Thyroid gland (tissue), 4 donors: Measurements from ENCODE around the gene PPIF. TPM values are rescaled to one million over a fixed set of nuclear protein-coding genes. Genes with fewer than 3 reads are reported as not detected.

Experiments used
- DNase-seq, 2 donors: peaks; one replicate each; pipeline ENCODE4 v3.0.0-alpha.2; 2019
- H3K27ac ChIP-seq, 3 donors: fragments of 200-600 bp; sonication (generic); 1 replicate in 2 of 3; 2 replicates in 1 of 3; pipeline ENCODE4 v1.5.1; 2016 to 2019; ENCODE audit warnings: mild to moderate bottlenecking in 1 of 3, moderate library complexity in 1 of 3
- H3K27me3 ChIP-seq: fragments of 200-600 bp; sonication (generic); one replicate; pipeline ENCODE4 v1.5.1; 2019
- H3K36me3 ChIP-seq, 2 donors: fragments of 200-600 bp; sonication (generic); one replicate each; pipeline ENCODE4 v1.5.1; 2016 to 2019
- H3K4me1 ChIP-seq, 2 donors: fragments of 200-600 bp; sonication (generic); one replicate each; pipeline ENCODE4 v1.5.1; 2017 to 2019
- H3K4me3 ChIP-seq, 3 donors: fragments of 200-600 bp; sonication (generic); replicated peaks in 1 of 3; 1 replicate in 2 of 3; 2 replicates in 1 of 3; pipeline ENCODE4 v1.5.1; 2016; ENCODE audit warnings: mild to moderate bottlenecking in 1 of 3
- H3K9me3 ChIP-seq: fragments of 200-600 bp; sonication (generic); one replicate; pipeline ENCODE4 v1.5.1; 2017
- CTCF ChIP-seq, 6 experiments: fragments of 200-600 bp in 3 of 6; fragments of 450-650 bp in 3 of 6; sonication (generic) in 3 of 6; IDR thresholded peaks; one replicate each; pipeline ENCODE4 v1.5.1; 2016 to 2019; ENCODE audit warnings: antibody characterized with exemption in 6 of 6, mild to moderate bottlenecking in 2 of 6, inconsistent platforms in 1 of 6, moderate library complexity in 1 of 6
- POLR2A ChIP-seq, 2 donors: fragments of 450-650 bp; IDR thresholded peaks; one replicate each; pipeline ENCODE4 v1.6.1; 2017; ENCODE audit warnings: antibody characterized with exemption in 2 of 2, mild to moderate bottlenecking in 2 of 2, moderate library complexity in 1 of 2
- WGBS, 2 donors: methylation state at CpG; one replicate each; pipeline ENCODE4 v1.1.5; 2017; 5-methylcytosine and 5-hydroxymethylcytosine counted together
- intact Hi-C: fragments of 100-400 bp; cut with DNase I; formaldehyde crosslinking; loops from one replicate; pipeline ENCODE4 v1.15.1; 2023
- total RNA-seq, 4 donors: library from RNA; depleted of rRNA; stranded (reverse); fragments of >200 nt; gene quantifications; one replicate each; pipeline ENCODE4 v1.2.3, GENCODE V29; 2016

Gene PPIF
- total RNA-seq, 4 donors from 2014 or later: 31.4 to 70.1 (median 52.3) TPM

GRCh38 chr10:79385804-79386531 lies 38.7 kb downstream of the PPIF start:
- peaks cover 0 to 4% of the 10 kb centered on the region in 2 donors for H3K36me3 ChIP-seq

GRCh38 chr10:79386637-79387465 lies 39.6 kb downstream of the PPIF start:
- 83 to 91% methylated on average over 9 to 22 of the region's 24 CpGs for whole genome bisulfite sequencing, 2 donors
- Histone ChIP-seq H3K4me3 (no peak overlapping the region), H3K9me3 (no peaks in the 10 kb centered on the region), H3K4me1 (peaks cover 6 to 16% of the 10 kb centered on the region in 2 donors), H3K27me3 (no peaks in the 10 kb centered on the region), H3K36me3 (peaks cover 0 to 4% of the 10 kb centered on the region in 2 donors), H3K27ac (no peak overlapping the region)
- peak in 1 of 2 donors; percentile 2 for DNase-seq
- intact Hi-C loops: no loop called here
- no peak for TF ChIP-seq CTCF (IDR thresholded peaks at IDR 0.05)
- TF ChIP-seq POLR2A (IDR thresholded peaks at IDR 0.05): no peak

More at GRCh38 chr10:79385804-79386531, 38.7 kb downstream of the PPIF start:
- peaks cover 10 to 21% of the 10 kb centered on the region in 2 donors for H3K4me1 ChIP-seq
- H3K27me3 ChIP-seq: no peaks in the 10 kb centered on the region
- H3K27ac ChIP-seq: no peak overlapping the region
- intact Hi-C loops: no loop called here
- H3K4me3 ChIP-seq: no peak overlapping the region
- TF ChIP-seq CTCF (IDR thresholded peaks at IDR 0.05) (no peak), POLR2A (IDR thresholded peaks at IDR 0.05) (no peak)
- peak in 1 of 2 donors; percentile 2 for DNase-seq
- no peaks in the 10 kb centered on the region for H3K9me3 ChIP-seq
- 92 to 94% methylated on average over 18 of the region's 28 CpGs for WGBS, 2 donors

- Histone ChIP-seq H3K4me3 (no peak overlapping the region), H3K4me1 (peaks cover 6 to 17% of the 10 kb centered on the region in 2 donors), H3K9me3 (no peaks in the 10 kb centered on the region), H3K36me3 (peaks cover 0 to 4% of the 10 kb centered on the region in 2 donors), H3K27me3 (no peaks in the 10 kb centered on the region), H3K27ac (no peak overlapping the region)
- TF ChIP-seq CTCF (IDR thresholded peaks at IDR 0.05): no peak
- TF ChIP-seq POLR2A (IDR thresholded peaks at IDR 0.05): no peak
- intact Hi-C loops: no loop called here
- no peak for DNase-seq
- 88 to 93% methylated on average over 3 to 5 of the region's 5 CpGs for WGBS, 2 donors
Observed at GRCh38 chr10:79387466-79387973, 40.3 kb downstream of the PPIF start.

GRCh38 chr10:79387974-79388850 lies 40.9 kb downstream of the PPIF start:
- intact Hi-C loops: no loop called here
- Histone ChIP-seq H3K4me1 (peaks cover 6 to 20% of the 10 kb centered on the region in 2 donors), H3K27me3 (no peaks in the 10 kb centered on the region), H3K36me3 (peaks cover 0 to 4% of the 10 kb centered on the region in 2 donors), H3K27ac (no peak overlapping the region), H3K9me3 (no peaks in the 10 kb centered on the region), H3K4me3 (no peak overlapping the region)
- 90 to 91% methylated on average over 11 of the region's 11 CpGs for WGBS, 2 donors
- no peak for TF ChIP-seq POLR2A (IDR thresholded peaks at IDR 0.05)
- DNase-seq: no peak

GRCh38 chr10:79390057-79390456 lies 42.8 kb downstream of the PPIF start:
- intact Hi-C loops: no loop called here
- H3K27me3 ChIP-seq: no peaks in the 10 kb centered on the region
- WGBS, 2 donors: 95 to 100% methylated on average over 2 of the region's 2 CpGs
- peaks cover 3 to 4% of the 10 kb centered on the region in 2 donors for H3K36me3 ChIP-seq
- H3K4me3 ChIP-seq: no peak overlapping the region
- no peak for DNase-seq
- H3K27ac ChIP-seq: no peak overlapping the region
- TF ChIP-seq POLR2A (IDR thresholded peaks at IDR 0.05) (no peak), CTCF (IDR thresholded peaks at IDR 0.05) (no peak)
- H3K4me1 ChIP-seq: peaks cover 19 to 32% of the 10 kb centered on the region in 2 donors
- no peaks in the 10 kb centered on the region for H3K9me3 ChIP-seq
